HEK293T (cell line): ENCODE data around the gene TMEM184B.

Source experiments
- BHLHE40 ChIP-seq: fragments of 450-650 bp; IDR thresholded peaks from 2 replicates; pipeline ENCODE4 v1.6.1; 2016; ENCODE audit warnings: mild to moderate bottlenecking, moderate library complexity, borderline replicate concordance
- CTBP1 ChIP-seq: fragments of 450-650 bp; IDR thresholded peaks from 2 replicates; pipeline ENCODE4 v1.6.1; 2016; ENCODE audit warnings: borderline replicate concordance
- FOXA1 ChIP-seq: fragments of 450-650 bp; IDR thresholded peaks from 2 replicates; pipeline ENCODE4 v1.6.1; 2016; ENCODE audit warnings: mild to moderate bottlenecking
- FOXK2 ChIP-seq: fragments of 450-650 bp; IDR thresholded peaks from 2 replicates; pipeline ENCODE4 v1.6.1; 2016; ENCODE audit warnings: mild to moderate bottlenecking
- FOXM1 ChIP-seq: fragments of 450-650 bp; IDR thresholded peaks from 2 replicates; pipeline ENCODE4 v1.6.1; 2017; ENCODE audit warnings: mild to moderate bottlenecking, borderline replicate concordance
- HDGF ChIP-seq: fragments of 450-650 bp; IDR thresholded peaks from 2 replicates; pipeline ENCODE4 v1.6.1; 2017; ENCODE audit warnings: antibody characterized with exemption, borderline replicate concordance
- L3MBTL2 ChIP-seq: fragments of 450-650 bp; conservative IDR thresholded peaks from 2 replicates; pipeline ENCODE4 v1.6.1; 2016; ENCODE audit warnings: mild to moderate bottlenecking
- PKNOX1 ChIP-seq: fragments of 450-650 bp; IDR thresholded peaks from 2 replicates; pipeline ENCODE4 v1.6.1; 2016
- SP1 ChIP-seq: fragments of 450-650 bp; IDR thresholded peaks from 2 replicates; pipeline ENCODE4 v1.6.1; 2017
- SUZ12 ChIP-seq: fragments of 450-650 bp; IDR thresholded peaks from 2 replicates; pipeline ENCODE4 v1.6.1; 2016; ENCODE audit warnings: mild to moderate bottlenecking
- TARDBP ChIP-seq: fragments of 450-650 bp; IDR thresholded peaks from 2 replicates; pipeline ENCODE4 v1.6.1; 2016

DNA sequence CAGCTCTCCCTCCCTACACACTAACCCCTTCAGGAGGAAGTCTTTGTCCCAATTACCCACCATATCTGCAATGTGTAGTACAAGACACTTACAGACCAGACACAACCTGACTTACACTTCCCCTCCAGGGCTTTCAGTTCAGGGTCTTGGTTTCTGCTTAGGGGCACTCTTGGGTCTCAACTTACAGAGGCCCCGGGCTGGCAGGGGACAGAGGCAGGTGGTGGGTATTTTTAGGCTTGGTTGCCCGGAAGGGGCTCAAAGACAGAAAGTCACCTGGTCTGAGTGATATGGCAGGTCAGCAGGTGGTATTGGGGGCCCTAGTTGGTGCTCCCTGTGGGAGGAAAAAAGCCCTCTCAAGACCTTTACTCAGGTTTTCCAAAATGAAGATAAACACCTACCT, 3.4 kb upstream of the TMEM184B start:
- TF ChIP-seq SUZ12 (no peak), FOXM1 (no peak), SP1 (no peak), CTBP1 (no peak), TARDBP (no peak), BHLHE40 (no peak), FOXK2 (no peak), L3MBTL2 (no peak), FOXA1 (no peak), HDGF (no peak), PKNOX1 (no peak)
